Stimulated activated CD4-positive, alpha-beta T cell treated with anti-CD3 and anti-CD28 coated beads, Interleukin-4, amount 100 ng/mL, for 48 hours (primary cell): Measurements from ENCODE around the gene CLASP1.
"Not testable (repeated sequence)": the region's sequence is repeated elsewhere in the genome, so short reads cannot be mapped to it uniquely, and the experiment has no call there.

Source experiments
- DNase-seq, 2 donors: peaks; one replicate each; pipeline ENCODE4 v3.0.0-alpha.2; 2020; ENCODE audit warnings: low read depth in 2 of 2

CLASP1 gene

DNA sequence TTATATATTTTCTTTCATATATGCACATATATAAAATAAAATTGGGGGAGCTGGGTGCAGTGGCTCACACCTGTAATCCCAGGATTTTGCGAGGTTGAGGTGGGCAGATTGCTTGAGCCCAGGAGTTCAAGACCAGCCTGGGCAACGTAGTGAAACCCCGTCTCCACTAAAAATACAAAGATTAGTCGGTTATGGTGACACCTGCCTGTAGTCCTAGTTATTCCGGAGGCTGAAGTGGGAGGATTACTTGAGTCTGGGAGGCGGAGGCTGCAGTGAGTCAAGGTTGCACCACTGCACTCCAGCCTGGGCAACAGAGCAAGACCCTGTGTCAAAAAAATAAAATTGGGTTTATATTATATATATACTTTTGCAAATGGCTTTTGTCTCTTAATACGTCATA, 324.7 kb downstream of the CLASP1 start:
- no peak for DNase-seq

DNA sequence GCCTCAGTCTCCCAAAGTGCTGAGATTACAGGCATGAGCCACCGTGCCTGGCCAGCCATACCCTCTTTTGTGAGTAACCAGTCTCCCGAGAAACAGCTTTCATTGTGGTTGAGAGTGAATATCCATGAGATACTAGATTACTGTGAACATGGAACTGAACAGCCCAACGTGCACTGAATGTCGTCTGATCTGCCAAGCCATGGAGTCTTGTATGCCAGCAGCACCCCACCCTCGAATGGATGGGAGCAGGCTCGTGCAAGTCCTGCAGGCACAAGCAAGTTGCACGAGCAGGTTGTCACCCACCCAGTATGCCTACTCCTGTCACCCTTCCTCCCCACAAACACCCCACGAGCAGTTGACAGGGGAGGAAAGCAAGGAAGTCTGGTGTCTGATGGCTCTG, 327.8 kb downstream of the CLASP1 start:
- DNase-seq, result no peak

DNA sequence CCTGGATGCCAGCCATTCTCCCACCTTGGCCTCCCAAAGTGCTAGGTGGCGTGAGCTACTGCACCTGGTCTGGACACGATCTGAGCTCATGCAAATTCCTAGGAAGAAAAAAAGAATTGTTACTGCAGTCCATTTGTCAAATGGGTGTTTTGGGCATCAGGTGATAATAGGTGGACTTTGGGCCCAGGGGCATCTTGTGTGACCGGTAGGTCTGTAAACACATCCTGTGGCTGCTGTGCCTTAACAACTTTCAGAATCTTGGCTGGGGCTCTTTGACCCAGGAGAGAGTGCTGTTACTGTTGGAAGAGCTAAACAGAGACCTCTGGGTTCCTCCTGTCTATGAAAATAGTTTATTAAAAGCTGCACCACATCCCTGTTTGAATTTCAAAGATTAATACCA, 329.3 kb downstream of the CLASP1 start:
- DNase-seq, result no peak

DNA sequence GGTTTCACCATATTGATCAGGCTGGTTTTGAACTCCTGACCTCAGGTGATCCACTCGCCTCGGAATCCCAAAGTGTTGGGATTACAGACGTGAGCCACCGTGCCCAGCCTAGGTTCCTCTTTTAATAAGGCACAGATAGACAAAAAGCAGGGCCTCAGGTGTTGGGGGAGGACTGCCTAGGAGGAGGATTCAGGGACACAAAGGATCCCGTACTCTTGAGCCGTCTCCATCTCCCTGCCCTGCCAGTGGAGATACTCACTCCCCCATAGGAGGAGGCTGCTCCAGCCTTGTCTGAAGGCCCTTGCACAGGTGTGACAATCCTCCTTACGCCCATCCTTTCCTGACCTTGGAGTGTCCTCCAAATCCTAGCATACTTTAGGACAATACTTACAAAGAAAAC, 332.3 kb downstream of the CLASP1 start:
- DNase-seq, result no peak

DNA sequence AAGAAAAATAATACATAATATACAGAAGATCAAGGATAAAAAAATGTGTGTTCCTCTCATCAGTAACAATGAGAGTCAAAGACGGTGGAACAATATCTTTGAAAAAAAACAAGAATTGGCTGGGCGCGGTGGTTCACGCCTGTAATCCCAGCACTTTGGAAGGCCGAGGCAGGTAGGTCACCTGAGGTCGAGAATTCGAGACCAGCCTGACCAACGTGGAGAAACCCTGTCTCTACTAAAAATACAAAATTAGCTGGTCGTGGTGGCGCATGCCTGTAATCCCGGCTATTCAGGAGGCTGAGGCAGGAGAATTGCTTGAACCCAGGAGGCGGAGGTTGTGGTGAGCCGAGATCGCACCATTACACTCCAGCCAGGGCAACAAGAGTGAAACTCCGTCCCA, 335.6 kb downstream of the CLASP1 start:
- not testable (repeated sequence) for DNase-seq

DNA sequence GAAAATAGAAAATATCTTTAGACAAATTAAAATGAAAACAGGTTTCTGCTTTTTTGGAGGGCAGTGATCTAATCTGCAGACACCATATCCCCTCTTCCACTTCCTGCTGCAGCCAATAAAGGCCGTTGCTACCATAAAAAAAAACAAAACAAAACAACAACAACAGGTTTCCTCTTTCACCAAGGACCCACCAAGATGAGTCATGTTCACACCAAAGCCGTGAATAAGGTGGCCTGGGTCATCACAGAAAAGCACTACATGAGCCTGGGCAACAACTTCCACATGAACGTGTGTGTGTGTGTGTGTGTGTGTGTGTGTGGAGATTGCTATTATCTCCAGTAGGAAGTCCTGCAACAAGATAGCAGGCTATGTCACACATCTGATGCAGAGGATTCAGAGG, 339.5 kb downstream of the CLASP1 start:
- no peak for DNase-seq

DNA sequence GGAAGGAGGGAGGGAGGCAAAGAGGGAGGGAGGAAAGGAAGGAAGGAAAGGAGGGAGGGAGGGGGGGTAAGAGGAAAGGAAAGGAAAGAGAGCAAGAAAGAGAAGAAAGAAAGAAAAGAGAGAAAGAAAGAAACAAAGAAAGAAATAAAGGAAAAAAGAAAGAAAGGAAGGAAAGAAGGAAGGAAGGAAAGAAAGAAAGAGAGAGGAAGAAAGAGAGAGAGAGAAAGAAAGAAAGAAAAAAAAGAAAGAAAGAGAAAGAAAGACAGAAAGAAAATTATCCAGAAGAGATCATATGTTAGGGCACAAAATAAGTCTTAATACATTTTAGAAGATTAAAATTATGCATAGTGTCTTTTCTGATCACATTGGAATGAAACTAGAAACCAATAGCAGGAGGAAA, 339.9 kb downstream of the CLASP1 start:
- DNase-seq, result no peak

DNA sequence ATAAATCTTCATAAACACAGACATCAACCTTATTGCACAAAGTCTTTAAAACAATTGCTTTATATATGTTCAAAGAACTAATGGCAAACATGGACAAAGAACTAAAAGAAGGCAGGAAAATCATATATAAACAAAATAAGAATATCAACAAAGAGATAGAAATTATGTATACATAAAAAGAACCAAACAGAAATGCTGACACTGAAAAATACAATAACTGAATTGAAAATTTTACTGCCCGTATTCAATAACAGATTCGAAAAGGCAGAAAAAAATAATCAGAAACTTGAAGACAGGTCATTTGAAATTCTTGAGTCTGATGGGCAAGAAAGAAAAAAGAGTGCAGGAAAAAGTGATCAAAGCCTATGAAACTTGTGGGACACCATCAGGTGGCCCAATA, 342.2 kb downstream of the CLASP1 start:
- no peak for DNase-seq

DNA sequence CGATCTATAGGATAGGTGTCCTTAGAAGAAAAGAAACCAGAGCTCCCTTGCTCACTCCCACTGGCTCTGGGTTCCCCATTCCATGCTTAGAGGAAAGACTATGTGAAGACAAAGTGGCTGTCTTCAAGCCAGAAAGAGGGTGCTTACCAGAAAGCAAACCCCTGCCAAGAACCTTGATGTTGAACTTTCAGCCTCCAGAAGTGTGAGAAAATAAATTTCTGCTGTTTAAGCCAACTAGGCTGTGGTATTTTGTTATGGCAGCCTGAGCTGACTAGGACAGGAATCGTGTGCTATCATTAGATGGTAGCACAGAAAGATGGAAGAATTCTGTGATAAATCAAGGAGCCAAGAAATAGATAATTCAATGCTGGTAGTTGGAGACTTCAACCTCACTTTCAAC, 344.3 kb downstream of the CLASP1 start:
- DNase-seq, result no peak

DNA sequence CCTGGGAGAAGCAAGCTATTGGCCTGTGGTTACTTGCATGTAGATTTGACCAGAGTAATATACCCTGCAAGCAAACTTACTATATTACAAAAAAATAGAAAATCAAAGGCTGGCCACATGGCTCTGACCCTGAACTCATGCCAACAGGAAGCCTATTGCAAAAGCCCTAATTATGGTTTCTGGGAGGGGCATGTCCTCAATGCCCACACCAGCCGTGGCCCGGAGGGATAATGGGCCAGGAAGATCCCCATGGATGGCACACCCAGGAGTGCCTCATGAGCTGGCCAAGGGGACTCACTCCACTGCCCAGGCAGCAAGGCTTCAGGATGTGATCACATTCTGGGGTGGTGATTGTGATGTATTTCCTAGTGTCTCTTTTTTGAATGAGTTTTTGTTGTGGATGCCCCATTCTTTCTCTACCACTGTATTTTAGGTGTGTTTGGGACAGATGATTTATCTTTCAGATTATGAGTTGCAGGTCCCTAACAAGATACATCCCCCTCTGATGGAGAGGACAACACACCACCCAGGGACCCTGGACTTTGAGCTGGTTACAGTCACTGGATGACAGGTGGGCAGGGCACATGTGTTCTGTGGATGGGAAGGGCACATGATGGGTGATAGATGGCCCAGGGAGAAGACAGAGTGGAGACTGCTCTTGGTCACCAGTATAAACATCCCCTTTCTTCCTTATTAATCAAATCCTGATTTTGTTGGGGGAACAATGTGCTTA, 345.6 kb downstream of the CLASP1 start:
- no peak for DNase-seq

DNA sequence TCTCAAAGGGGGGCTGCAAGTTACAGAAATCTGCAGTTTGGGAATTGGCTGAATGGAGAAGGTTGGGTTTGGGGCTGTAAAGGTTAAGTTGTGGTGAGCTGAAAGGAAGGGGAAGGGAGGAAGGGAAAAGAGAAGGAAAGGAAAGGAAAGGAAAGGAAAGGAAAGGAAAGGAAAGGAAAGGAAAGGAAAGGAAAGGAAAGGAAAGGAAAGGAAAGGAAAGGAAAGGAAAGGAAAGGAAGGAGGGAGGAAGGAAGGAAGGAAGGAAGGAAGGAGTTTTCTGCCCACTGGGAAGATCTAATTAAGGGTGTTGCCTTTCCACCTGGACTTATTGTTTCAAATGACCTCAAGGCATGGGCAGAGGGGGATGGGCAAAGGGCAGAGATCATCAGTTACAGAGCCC, 348.1 kb downstream of the CLASP1 start:
- not testable (repeated sequence) for DNase-seq

DNA sequence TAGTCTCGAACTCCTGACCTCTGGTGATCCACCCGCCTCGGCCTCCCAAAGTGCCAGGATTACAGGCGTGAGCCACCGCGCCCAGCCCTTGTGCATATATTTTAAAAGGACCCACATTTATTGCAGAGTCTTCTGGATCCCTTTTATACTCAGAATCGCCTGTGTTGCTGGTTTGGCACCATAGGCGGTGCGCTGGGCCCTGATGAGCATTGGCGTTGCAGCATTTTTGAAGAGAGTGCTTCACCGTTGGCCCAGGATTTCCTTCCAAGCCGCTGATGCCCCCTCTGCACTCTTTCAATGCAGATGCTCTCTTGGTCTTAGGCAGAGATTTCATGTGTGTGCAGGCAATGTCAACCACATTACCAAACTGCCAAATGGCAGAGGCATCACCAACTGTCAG, 350.8 kb downstream of the CLASP1 start:
- no peak for DNase-seq

DNA sequence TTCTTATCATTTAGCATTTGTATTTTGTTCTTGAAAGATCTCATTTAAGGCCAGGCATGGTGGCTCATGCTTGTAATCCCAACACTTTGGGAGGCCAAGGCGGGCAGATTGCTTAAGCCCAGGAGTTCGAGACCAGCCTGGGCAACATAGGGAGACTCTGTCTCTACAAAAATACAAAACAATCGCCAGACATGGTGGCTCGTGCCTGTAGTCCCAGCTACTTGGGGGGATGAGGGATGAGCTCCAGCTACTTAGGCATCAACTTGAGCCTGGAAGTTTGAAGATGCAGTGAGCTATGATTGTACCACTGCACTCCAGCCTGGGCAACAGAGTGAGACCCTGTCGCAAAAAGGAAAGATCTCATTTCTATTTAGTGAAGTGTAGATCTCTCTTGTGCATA, 351.4 kb downstream of the CLASP1 start:
- not testable (repeated sequence) for DNase-seq

DNA sequence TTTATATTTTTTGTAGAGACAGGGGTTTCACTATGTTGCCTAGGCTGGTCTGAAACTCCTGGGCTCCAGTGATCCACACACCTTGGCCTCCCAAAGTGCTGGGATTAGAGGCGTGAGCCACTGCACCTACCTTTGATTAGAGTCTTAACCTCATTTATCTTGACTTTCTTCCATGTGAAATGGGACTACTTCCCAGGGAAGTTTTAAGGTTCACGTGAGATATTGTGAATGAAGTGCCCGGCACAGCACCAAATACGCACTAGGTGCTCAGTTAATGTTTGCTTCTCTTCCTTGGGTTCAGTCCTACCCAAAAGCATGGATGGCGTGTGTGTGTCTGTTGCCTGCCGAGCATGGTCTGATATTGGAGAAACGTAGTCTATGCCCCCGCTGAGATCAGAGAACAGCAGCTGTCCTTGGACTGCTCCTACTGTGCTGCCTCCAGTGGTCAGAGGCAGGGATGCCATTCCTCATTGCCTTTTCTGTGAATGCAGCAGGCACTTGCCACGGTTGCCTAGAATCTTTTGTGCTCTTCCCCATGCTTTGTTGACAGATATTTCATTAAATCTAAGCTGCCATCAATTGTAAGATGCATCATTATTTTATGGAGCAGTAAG, 351.9 kb downstream of the CLASP1 start:
- no peak for DNase-seq

DNA sequence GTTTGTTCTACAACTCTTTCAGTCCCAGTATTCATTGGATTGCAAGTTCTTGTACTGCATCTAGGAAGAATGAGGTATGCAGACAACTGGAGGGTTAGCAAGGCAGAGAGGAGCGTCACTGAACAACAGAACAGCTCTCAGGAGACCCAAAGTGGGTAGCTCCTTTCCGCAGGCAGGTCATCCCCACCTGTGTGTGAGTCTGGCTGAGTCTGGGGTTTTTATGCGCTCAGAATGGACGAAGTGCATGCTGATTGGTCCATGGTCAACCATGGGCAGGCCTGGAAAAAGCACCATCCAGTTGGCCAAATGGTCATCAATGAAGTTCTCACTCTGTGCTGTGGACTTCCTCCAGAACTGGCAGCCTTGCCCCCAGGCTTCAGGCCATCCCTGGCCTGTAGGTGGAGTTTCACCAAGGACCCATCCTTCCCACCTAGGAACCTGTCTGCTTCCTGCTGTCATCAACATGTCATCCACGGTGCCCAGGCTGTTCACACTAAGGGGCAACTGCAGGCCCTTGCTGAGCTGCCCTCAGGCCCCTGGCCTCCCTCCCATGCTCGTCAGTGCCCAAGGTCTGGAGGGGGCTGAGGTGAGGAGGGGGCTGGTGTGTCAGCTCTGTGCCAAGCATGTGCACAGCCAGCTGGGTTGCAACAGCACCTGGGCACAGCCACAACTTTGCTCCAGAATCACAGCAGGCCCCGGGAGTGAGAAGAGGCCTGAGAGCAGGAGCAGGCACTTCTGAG, 353.2 kb downstream of the CLASP1 start:
- no peak for DNase-seq

DNA sequence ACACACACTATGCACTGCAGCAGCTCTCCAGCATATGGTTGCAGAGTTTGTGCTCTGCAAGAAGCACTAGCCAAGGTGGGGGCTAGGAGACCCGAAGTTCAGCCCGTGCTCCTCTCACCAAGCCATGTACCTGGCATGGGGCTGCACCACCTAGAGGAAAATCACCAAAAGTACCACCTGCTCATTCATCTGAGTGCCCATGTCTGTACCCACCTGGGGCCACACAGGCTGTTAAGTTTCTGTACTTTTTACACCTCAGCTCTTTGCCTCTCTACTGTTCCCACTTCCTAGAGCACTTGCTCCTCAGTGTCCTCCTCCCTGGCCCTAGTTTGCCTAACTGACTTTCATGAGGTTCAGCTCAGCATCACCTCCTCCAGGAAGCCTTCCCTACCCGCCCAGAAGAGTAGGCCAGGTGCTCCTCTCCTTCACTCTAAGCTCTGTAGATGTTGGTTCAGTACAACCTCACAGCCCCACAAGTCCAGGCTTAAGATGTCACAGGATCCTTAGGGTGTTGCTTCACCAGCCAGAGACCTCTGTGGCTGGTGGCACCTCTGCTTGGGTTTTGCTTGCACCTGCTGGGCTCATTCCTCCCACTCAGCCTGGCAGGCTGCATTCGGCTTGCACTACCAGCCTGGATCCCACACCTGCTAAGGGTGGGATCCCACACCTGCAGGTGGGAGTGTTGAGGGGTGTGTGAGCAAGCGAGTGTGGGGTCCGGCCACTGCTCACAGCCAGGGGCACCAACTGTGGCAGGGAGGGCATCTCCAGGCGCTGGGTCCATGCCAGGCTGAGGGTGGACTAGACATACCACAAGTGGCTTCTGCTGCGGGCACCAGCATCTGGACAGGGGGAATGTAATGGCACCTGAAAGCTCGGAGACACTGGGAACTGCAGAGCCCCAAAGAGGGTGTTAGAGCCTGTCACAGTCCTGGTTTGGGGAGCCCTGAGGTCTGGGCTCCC, 354.1 kb downstream of the CLASP1 start:
- DNase-seq, result no peak

DNA sequence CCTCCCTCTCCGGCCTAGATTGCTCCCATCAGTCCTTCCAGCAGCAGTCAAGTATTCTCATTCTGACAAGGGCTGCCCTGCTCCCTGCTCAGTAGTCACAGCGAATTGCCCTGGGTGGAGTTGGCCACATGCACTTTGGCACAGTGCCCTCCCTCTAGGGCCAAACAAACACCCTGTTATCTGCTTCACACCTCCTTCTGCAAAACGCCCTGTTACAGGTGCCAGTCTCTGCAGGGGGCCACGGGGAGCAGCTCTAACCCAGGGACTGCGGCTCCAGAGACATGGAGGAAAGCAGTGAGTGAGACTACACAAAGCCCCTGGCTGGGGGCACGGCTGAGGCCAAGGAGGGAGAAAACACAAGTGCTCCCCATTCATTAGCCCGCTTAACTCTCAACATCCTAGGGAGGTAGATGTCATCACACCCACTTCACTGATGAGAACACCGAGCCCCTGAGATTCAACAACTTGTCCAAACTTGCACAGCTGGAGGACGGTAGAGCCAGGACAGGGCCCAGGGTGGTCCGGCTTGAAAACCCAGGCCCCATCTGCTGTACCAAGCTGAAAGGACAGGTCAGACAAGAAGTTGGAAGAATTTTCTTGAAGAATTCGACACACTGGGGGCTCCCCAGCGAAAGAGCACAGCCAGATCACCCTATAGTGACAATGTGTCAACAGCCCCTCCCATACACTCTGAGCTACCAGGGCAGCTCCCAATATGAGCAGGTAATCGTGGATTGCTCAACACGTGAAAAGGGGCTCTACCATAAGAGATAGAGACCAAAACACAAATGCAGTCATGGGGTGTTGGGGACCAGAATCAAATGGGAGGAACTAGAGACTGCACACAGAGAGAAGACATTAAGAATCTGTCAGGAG, 355.6 kb downstream of the CLASP1 start:
- no peak for DNase-seq

DNA sequence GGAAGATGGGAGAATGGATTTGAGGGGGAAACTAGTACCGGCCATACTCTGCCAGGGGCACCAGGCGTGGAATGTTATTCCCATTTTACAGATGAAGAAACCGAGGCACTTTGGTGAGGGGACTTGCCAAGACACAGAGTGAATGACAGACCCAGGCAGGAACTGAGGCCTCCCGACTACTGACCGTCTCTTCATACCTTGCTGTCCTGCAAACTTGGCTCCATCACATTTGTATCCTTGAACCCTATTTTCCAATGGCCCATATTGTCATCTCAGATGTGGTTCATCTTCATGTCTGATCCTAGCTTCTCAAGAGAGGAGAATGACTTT, 358.0 kb downstream of the CLASP1 start:
- DNase-seq, result no peak

DNA sequence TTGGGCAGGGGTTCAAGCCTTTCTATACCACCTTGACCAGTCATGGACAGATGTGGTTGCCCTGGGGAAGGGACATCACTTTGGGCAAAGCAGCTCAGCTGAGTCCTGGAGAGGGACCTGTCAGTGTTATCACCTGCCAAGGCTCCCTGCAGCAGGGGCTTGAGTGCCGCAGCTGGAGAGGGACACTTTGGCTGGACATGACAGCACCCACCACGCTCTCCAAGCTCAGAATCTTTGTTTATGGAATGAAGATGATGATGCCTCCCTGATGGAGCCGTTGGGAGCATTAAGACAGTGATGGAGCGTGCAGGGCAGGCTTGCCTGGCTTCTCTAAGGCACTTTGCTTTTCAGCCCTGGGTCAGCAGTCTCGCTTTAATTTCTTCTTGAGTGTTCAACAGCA, 360.0 kb downstream of the CLASP1 start:
- DNase-seq, result no peak

DNA sequence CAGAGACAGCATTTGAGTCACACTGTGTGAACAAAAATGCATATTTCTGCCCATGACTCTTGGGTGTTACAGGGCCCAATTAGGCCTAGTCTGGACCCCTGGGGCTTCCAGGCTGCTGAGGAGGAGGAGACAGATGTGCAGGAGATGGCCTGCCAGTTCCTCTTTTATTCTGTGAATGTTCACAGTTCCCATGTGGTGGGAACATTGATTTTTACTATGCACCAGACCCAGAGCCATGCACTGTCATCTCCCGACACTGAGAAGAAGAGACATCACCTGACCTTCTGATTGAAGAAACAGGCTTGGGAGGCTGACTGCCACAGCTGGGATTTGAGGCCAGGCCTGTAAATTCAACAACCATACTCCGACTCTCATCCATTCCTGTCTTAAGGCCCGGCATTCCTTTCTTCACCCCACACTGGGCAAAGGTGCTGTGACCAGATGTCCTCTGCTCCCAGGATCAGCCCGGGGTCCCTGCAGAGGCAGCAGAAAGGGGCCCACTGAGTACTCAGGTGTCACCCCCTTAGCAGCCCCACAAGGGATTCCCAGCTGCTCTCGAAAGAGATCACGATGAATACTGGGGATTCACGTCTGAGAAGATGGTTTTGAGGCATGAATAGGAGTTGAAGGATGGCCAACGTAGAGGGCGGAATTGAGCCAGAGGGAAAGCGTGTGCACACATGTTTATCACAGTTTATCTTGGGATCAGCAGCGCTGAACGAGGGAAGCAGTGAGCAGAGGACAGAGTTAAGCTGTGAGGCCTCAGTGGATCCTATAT, 360.6 kb downstream of the CLASP1 start:
- no peak for DNase-seq
